HG02973 (cell line): ENCODE results near the gene PMPCB.
A peak's percentile ranks its signal among the peaks of the same experiment; 100 is the strongest.
"Not testable (repeated sequence)": the region's sequence is repeated elsewhere in the genome, so short reads cannot be mapped to it uniquely, and the experiment has no call there.

ENCODE experiments used
- ATAC-seq: cut with Tn5 transposase; IDR thresholded peaks from one replicate; pipeline ENCODE4 v1.9.1; 2021; ENCODE audit warnings: moderate library complexity; ENCODE audit not compliant: unreplicated experiment

PMPCB gene, protein sequence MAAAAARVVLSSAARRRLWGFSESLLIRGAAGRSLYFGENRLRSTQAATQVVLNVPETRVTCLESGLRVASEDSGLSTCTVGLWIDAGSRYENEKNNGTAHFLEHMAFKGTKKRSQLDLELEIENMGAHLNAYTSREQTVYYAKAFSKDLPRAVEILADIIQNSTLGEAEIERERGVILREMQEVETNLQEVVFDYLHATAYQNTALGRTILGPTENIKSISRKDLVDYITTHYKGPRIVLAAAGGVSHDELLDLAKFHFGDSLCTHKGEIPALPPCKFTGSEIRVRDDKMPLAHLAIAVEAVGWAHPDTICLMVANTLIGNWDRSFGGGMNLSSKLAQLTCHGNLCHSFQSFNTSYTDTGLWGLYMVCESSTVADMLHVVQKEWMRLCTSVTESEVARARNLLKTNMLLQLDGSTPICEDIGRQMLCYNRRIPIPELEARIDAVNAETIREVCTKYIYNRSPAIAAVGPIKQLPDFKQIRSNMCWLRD

DNA sequence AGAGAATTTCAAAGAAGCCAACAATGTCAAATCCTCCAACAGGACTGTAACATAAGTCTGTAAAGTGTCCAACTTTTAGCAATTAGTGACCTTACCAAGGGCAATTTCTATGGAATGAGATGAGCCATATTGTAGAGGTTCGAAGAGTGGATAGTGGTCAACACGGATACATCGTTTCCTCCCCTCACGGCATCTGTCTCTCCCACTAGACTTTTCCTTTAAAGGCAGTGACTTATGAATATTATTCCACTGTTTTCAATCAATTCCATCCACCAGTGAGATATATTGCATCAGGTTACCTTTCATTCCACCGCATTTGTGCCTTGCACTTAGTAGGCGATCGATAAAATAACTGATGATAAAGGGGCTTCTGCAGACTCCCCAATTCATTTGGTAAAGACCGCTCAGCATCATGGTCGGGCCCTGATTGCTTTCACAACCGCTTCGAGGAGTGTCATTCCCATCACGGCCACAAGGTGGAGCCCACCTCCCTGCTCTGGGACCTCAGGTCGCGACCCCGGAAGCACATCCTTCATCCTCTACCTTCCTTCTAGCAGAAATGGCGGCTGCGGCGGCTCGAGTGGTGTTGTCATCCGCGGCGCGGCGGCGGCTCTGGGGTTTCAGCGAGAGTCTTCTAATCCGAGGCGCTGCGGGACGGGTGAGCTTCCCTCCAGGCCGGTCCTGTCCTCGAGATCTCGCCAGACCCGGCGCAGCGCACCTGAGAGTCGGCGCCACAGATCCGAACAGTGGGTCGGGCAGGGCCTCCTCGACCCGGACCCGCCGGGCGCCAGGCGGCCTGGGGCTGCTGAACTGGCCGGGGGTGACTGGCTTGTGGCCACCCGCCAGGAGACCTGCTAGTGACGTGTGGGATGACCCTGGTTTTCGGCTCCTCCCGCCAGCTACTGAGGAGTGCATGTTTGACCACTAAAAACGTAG is at the start of gene PMPCB:
PMPCB (plus strand) TSS at position 535 of the 936 bp plus-strand sequence; CDS start at position 560, 25 bp downstream.
- ATAC-seq = peak; percentile 94

DNA sequence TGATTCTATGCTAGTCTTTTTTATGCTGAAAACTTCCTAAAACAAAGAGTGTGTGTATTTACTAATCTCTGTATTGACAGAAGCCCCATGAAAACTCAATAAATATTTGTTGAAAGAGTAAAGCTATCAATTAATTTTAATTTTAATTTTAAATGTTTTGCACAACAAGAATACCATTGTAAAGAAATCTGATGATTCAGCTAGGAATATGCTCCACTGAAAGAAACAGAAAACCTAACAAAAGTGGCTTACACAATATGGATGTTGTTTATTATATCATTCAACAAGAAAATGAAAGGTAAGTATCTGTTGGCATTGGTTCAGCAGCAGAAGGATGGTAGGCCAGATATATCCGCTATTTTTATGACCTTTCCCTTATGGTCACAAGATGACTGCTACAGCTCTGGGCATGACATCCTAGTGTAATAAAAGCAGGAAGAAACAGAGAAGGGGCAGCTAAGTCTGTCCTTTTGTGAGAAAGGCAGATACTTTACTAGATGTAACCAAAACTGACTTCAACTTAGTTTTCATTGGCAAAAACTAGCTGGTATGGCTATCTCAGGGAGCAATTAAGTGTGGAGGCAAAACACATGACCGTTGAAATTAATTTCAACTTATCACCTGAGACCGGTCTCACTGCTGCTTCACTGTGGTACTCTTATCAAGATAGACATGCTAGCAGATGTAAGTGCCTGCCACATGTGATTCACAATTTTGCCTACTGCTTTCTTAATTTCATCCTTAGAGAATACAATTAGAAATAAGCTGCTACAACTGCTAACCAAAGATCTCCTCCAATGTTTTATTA is 43.3 kb upstream of the PMPCB start:
- not testable (repeated sequence) for ATAC-seq

DNA sequence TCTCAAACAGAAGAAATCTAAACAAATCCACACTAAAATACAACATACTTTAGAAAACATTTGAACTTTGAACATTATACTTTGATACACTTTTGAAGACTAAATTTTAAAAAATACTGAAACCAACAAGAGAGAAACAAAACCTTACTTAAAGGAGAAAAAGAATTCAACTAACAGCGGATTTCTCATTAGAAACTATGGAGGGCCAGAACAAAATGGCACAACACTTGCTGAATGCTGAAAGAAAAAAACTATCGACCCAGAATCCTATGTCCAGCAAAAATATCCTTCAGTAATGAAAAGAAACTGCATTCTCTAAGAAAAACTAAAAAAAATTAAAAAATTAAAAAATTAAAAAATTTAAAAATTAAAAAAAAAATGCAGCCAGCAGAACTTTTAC is 33.2 kb upstream of the PMPCB start:
- ATAC-seq = not testable (repeated sequence)

DNA sequence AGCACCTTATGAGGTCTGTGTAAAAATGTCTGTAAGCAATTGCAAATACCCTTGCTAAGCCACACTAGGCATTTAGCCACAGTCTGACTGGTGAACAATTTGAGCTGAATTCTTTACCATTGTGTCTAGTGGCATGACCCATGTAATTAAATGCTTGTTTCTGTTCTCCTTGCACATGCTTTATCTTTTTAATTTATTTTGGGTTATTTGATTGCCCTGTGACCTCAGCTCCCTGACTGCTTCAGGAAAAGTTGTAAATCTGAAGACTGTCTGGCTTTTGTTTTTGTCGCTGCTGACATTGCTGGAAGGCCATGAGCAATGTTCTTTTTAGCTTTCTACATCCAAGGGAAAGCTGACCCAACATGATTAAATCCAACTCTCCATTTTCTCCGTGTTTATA is 31.0 kb upstream of the PMPCB start:
- not testable (repeated sequence) for ATAC-seq

- ATAC-seq = not testable (repeated sequence)
Observed at GRCh38 chr7:103273374-103273773, 23.9 kb upstream of the PMPCB start.

- not testable (repeated sequence) for ATAC-seq
Observed at GRCh38 chr7:103274867-103275266, 22.4 kb upstream of the PMPCB start.

DNA sequence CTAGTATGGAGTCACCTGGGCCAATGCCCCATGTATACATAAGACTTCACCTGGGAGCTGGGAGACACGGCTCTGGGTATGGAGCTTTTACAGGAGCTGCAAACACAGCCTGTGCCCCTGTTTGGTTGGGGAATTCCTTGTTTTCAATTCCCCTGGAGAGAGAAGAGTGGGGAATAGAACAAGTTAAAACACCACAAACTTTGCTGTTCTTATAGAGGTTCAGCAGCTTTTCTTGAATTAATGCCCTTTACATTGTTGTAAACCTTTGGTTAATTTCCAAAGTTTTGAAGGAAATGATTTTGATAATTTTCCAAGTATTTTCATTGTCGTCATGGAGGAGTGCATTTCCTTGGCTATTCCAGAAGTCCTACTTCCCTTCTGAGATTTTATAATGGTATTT is 19.0 kb upstream of the PMPCB start:
- ATAC-seq = not testable (repeated sequence)

- peak; percentile 41 for ATAC-seq
Observed at GRCh38 chr7:103279636-103279962, 17.6 kb upstream of the PMPCB start.

- ATAC-seq = peak; percentile 91
Observed at GRCh38 chr7:103279963-103280802, 17.1 kb upstream of the PMPCB start.

GRCh38 chr7:103280803-103281155 is 16.5 kb upstream of the PMPCB start:
- ATAC-seq = peak; percentile 16

GRCh38 chr7:103282802-103283427 is 14.3 kb upstream of the PMPCB start:
- not testable (repeated sequence) for ATAC-seq

- ATAC-seq = no peak
Observed at GRCh38 chr7:103292122-103292521, 5.1 kb upstream of the PMPCB start.

DNA sequence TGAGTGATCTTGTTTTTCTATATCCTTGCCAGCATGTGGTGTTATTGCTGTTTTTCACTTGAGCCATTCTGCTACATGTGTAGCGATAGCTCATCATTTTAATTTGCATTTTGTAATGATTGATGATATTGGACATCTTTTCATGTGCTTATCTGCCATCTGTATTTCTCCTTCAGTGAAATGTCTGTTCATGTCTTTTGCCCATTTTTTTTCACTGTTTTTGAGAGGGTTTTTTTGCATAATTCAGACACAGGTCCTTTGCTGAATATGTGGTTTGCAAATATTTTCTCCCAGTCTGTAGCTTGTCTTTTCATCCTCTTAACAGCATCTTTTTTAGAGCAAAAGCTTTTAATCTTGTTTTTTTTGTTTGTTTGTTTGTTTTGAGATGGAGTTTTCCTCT is 3.7 kb upstream of the PMPCB start:
- no peak for ATAC-seq

DNA sequence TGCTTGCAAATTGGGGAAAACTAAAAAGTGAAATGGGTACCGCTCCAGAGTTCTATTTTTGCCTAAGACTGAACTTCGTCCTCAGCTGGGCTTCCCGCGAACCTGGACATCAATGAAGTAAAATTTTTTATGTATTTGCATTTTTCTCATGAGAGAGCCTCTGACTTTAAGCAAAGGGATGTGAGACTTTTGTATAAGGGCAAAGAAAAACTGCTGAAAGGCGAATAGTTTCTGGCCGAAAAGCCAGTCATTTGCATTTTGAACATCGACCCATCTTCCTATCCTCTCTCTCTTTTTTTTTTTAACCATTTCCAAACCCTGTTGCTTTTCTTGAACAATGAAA is 573 bp downstream of the PMPCB start:
- no peak for ATAC-seq

DNA sequence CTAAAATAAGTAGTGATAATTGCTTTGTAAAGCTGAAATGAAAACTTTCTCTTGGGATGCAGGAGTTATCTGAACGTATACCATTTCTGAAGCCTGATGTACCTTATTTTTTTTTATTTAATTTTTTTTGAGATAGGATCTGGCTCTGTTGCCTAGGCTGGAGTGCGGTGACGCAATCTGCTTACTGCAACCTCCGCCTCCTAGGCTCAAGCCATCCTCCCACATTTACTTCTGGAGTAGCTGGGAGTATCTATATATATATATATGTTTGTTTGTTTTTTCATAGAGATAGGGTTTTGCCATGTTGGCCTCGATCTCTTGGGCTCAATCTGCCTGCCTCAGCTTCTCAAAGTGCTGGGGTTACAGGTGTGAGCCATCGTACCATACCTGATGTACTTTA is 2.4 kb downstream of the PMPCB start:
- ATAC-seq = no peak

DNA sequence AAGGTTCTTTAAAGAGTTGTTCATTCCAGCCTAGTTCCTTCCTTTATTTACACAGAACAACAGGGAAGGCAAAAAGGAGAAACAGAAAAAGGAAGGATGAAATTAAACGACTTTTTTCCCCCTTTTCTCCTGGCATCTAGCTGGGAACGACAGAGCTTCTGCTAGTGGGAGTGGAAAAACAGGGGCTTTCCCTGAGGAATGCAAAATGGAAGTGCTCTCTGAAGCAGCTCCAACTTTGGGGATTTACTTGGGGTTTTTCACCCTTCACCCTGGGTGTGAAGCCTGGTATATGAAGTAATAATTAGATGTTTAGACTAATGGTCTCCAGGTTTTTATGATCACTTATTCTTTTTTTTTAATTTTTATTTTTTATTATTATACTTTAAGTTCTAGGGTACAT is 4.2 kb downstream of the PMPCB start:
- no peak for ATAC-seq

GRCh38 chr7:103307503-103308231 is 10.4 kb downstream of the PMPCB start:
- no peak for ATAC-seq

- ATAC-seq = no peak
Observed at GRCh38 chr7:103314852-103315251, 17.6 kb downstream of the PMPCB start.

- no peak for ATAC-seq
Observed at GRCh38 chr7:103316380-103316941, 19.2 kb downstream of the PMPCB start.
